Stimulated activated CD4-positive, alpha-beta T cell treated with anti-CD3 and anti-CD28 coated beads, Interleukin-4, amount 100 ng/mL, for 1 hour (primary cell): ENCODE results near the gene FOXK2.
"Not testable (repeated sequence)": the region's sequence is repeated elsewhere in the genome, so short reads cannot be mapped to it uniquely, and the experiment has no call there.

Experiments used
- DNase-seq: peaks from one replicate; pipeline ENCODE4 v3.0.0-alpha.2; 2020

The FOXK2 gene

DNA sequence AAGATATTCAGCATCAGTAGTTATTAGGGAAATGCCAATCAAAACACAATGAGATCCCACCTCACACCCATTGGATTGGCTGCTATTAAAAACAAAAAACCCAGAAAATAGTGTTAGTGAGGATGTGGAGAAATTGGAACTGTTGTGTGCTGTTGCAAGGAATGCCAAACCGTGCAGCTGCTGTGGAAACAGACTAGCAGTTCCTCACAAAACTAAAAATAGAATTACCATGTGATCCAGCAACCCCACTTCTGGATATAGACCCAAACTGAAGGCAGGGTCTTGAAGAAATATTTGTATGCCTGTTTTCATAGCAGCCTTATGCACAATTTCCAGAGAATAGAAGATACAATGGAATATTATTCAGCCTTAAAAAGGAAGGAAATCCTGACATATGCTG is 46.0 kb downstream of the FOXK2 start:
- DNase-seq = no peak

DNA sequence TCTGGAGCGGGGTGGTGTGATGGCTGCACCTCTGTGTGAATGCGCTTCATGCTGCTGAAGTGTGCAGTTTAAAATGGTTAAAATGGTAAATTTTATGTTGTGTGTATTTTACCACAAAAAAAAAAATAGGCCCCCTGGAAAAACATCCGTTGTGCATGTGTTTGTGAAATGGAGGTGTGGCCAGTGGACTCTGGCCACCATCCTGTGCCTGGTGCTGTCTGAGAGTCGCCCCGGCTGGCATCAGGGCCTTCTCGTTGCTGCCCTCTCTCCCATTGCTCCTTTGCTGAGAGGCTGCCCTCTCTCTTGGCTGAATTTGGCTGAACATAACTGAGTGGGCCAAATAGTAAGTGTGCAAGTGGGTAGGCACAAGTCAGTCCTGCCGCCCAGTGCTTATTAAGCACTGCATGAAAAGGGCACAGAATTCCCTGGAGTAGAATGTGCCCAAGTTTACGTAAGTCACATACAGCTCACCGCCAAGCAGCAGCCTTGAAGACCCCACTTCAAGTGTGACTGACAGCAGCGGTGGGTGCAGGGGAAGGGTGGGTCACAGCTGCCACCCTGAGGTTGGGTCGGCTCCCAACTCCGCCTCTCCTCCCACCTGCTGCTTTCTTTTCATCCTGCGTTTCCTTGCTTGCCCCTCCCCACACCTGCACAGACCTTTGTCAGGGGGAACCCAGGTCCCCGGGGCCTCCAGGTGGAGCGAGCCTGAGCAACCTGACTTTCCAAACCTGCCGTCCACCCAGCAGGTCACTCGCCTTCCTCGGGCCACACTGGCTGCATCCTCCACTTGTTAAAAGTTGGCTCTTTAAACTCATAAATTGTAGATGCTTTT is 46.8 kb downstream of the FOXK2 start:
- DNase-seq = no peak

DNA sequence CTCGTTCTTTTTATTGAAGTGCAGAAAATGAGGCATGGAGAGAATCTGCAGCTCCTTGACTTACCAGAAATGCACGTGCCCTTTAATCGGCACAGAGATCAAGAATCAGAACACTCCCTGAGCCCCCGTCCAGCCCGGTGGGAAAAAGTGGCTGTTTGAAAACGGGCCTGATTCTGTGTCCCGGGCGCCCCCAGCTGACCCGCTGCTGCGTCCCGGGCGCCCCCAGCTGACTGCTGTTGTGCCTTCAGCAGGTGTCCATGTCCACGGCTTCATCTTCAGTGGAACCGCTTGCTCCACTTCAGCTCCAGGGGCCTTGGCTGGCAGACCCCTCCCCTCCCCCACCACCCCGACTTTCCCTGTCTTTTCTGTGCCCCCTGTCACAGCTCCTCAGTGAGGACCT is 47.8 kb downstream of the FOXK2 start:
- DNase-seq = no peak

- no peak for DNase-seq
Observed at GRCh38 chr17:82568997-82569393, 49.5 kb downstream of the FOXK2 start.

DNA sequence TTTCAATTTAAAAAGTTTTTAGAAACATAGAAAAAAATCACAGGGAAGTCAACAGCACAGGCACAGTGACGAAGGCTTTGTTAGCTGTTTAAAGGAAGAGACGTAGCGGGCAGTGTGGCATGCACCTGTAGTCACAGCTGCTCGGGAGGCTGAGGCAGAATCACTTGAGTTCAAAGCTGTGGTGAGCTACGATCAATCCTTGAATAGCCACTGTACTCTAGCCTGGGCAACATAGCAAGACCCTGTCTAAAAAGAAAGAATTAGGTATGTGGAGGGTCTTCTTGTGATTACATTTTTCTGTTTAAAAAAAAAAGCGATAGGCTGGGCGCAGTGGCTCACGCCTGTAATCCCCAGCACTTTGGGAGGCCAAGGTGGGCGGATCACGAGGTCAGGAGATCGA is 50.1 kb downstream of the FOXK2 start:
- no peak for DNase-seq

DNA sequence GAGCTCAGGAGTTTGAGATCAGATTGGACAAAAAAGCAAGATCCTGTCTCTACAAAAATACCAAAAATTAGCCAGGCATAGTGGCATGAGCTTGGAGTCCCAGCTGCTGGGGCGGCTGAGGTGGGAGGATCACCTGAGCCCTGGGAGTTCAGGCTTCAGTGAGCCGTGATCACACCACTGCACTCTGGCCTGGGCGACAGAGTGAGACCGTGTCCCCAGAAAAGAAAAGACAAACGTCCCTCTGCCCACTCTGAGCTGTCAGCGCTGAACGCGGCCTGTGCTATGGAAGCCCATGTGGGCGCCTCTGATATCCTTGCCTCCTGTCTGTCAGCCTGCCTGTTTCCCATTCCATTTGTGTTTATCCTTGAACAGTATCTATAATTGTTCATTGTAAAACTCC is 50.7 kb downstream of the FOXK2 start:
- no peak for DNase-seq

- DNase-seq = no peak
Observed at GRCh38 chr17:82571855-82572254, 52.3 kb downstream of the FOXK2 start.

DNA sequence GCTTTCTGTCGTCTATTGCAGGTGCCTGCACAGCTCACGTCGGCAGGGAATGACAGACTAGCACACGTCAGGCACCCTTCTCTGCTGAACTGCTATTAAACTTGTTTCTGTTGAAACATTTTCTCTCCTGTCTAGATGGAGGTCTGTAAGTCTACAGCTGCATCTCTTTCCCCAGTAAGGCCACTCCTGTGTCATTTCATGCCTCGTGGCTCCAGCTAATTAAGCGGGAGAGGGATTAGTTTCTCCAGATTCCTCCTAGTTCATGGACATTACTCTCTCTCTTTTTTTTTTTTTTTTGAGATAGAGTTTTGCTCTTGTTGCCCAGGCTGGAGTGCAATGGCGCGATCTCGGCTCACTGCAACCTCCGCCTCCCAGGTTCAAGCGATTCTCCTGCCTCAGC is 54.5 kb downstream of the FOXK2 start:
- DNase-seq = no peak

DNA sequence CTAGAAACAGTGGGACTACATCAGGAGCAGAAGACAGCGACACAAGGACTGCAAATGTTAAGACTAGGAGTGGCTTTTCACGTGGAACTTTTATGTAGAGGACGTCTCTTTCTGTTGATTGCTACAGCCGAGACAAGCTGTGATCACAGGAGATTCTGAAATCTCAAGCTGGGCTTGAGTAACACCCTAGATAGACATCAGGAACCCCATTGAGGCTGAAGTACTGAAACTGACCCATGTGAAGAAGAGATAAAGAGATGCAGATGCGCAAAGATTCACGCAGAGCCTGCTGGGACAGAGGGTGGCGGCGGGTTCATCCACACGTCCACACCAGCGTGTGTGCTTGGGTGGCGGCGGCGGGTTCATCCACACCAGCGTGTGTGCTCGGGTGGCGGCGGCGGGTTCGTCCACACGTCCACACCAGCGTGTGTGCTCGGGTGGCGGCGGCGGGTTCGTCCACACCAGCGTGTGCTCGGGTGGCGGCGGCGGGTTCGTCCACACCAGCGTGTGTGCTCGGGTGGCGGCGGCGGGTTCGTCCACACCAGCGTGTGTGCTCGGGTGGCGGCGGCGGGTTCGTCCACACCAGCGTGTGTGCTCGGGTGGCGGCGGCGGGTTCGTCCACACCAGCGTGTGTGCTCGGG is 56.2 kb downstream of the FOXK2 start:
- not testable (repeated sequence) for DNase-seq

GRCh38 chr17:82577300-82577699 is 57.8 kb downstream of the FOXK2 start:
- no peak for DNase-seq

DNA sequence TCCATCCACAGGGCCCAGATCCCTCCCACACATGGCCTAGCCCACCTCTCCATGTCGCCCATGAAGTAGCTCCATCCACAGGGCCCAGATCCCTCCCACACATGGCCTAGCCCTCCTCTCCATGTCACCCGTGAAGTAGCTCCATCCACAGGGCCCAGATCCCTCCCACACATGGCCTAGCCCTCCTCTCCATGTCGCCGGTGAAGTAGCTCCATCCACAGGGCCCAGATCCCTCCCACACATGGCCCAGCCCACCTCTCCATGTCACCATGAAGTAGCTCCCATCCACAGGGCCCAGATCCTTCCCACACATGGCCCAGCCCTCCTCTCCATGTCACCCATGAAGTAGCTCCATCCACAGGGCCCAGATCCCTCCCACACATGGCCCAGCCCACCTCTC is 60.4 kb downstream of the FOXK2 start:
- DNase-seq = not testable (repeated sequence)

- no peak for DNase-seq
Observed at GRCh38 chr17:82582213-82582612, 62.7 kb downstream of the FOXK2 start.

DNA sequence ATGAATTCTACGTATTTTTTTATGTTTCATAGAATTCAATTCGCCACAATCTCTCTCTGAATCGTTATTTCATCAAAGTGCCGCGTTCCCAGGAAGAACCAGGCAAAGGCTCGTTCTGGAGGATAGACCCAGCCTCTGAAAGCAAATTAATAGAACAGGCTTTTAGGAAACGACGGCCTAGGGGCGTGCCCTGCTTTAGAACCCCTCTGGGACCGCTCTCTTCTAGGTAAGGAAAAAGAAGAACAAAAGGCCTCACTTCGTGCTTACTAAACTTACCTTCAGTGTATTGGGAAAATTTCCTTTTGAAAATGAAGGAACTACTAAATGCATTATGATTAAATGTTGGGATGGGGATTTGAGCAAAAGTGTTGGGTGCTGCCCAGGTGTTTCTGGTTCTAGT is 63.2 kb downstream of the FOXK2 start:
- no peak for DNase-seq

GRCh38 chr17:82583720-82584234 is 64.2 kb downstream of the FOXK2 start:
- no peak for DNase-seq

GRCh38 chr17:82585935-82586575 is 66.5 kb downstream of the FOXK2 start:
- DNase-seq = not testable (repeated sequence)

- no peak for DNase-seq
Observed at GRCh38 chr17:82586576-82587233, 67.2 kb downstream of the FOXK2 start.

GRCh38 chr17:82587234-82588086 is 67.9 kb downstream of the FOXK2 start:
- no peak for DNase-seq

- no peak for DNase-seq
Observed at GRCh38 chr17:82588266-82589175, 69.0 kb downstream of the FOXK2 start.

DNA sequence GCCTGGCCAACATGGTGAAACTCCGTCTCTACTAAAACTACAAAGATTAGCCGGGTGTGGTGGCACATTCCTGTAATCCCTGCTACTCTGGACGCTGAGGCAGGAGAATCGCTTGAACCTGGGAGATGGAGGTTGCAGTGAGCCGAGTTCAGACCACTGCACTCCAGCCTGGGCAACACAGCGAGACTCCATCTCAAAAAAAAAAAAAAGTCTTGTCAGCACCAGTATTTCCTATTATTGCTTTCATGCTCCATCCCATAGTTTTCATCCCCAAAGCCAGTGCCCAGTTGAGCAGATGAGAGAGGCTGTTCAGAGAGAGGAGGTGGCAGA is 70.3 kb downstream of the FOXK2 start:
- no peak for DNase-seq

GRCh38 chr17:82590216-82590615 is 70.7 kb downstream of the FOXK2 start:
- no peak for DNase-seq

GRCh38 chr17:82590881-82591539 is 71.5 kb downstream of the FOXK2 start:
- no peak for DNase-seq
